Measurements from ENCODE around the gene FHIT. TPM values are rescaled to one million over a fixed set of nuclear protein-coding genes. Genes with fewer than 3 reads are reported as not detected.

The FHIT gene
- total RNA-seq, 1 experiment from 2014 or later: 0.39 TPM

- peak; percentile 66 for DNase-seq (ENCODE audit: low read depth)
Observed at GRCh38 chr3:60053526-60054265, 1197.6 kb downstream of the FHIT start.

DNA sequence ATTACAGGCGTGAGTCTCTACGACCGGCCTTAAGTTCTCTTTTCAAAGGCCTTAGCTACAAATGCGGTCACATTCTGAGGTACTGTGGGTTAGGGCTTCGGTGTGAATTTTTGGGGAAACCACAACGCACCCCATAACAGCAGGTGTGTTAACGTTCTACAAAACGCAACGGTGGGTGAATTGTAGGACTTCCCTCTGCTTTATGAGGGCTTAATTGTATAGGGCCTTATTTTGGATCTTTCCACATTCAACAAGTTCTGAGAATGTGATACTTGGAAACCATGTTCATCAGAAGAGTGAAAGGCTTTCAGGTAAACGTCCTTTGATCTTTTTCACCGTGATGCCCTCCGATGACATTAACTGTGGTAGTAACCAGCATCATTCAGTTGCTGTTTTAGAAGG, 1202.8 kb downstream of the FHIT start:
- no peak for DNase-seq (ENCODE audit: low read depth)

DNA sequence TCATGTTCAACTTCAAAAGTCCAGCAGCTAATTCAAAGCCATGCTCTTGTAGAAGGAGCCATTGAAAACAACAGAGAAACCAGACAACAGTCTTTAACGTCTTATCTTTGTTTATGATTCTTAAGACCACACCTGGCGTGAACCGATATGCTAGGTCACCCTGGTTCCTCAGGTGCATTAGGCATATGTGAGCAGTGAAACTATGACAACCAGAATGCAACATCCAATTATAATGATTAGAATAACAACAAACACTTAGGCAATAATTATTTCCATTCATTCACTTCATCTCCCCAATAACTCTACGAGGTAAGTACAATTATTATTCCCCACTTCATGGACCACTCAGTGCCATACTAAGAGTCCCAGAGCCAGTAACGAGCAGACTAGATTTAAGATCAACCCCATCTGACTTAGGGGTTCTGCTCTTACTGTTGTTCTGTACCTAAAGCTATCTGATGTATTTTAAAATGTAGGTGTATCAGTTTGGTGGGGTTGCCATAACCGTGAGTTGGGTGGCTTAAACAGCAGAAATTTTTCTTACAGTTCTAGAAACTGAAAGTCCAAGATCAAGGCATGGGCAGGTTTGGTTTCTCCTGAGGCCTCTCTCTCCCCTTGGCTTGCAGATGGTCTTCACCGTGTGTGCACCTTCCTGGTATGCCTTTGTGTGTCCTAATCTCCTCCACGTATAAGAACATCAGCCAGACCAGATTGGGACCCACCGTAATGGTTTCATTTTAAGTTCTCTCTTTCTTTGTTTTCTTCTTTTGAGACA, 1203.6 kb downstream of the FHIT start:
- DNase-seq (ENCODE audit: low read depth): no peak

GRCh38 chr3:60046210-60046609, 1205.0 kb downstream of the FHIT start:
- DNase-seq (ENCODE audit: low read depth): no peak

DNA sequence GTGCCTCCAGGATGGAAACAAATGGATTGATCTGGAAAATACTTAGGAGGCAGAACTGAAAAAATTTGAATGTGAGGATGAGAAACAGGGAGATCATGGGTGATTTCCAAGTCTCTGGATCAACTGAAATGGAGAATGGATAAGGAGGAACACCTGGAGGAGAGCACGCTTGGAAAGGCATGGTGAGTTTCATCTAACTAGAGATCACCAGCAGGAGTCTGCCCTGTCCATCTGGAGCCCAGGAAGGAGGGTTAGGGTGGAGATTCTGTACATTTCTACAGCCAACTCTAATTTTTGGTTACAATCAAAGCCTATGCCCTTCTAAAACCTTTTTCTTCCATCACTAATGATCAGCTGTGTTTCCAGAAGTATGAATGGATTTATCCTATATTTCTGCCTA, 1205.6 kb downstream of the FHIT start:
- no peak for DNase-seq (ENCODE audit: low read depth)

GRCh38 chr3:60036803-60037202, 1214.4 kb downstream of the FHIT start:
- DNase-seq (ENCODE audit: low read depth): no peak

- no peak for DNase-seq (ENCODE audit: low read depth)
Observed at GRCh38 chr3:60033901-60034453, 1217.3 kb downstream of the FHIT start.

- no peak for DNase-seq (ENCODE audit: low read depth)
Observed at GRCh38 chr3:60030982-60031381, 1220.3 kb downstream of the FHIT start.

DNA sequence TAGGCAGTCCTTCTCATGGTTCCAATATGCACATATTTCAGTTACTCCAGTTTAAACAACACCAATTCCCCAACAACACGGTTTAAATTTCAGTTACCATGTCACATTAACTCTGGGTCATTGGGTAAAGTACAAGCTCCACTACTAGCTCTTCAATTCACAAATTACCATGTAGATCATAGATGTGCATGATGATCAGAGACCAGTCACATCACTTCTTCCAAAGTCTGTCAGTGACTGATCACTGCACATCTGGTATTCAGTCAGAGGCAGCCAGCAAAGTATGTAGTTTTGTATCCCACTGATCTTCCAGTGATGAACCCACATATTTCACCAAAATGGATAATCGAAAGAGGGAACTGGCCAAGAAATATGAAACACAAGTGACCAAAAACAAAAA, 1223.0 kb downstream of the FHIT start:
- no peak for DNase-seq (ENCODE audit: low read depth)

DNA sequence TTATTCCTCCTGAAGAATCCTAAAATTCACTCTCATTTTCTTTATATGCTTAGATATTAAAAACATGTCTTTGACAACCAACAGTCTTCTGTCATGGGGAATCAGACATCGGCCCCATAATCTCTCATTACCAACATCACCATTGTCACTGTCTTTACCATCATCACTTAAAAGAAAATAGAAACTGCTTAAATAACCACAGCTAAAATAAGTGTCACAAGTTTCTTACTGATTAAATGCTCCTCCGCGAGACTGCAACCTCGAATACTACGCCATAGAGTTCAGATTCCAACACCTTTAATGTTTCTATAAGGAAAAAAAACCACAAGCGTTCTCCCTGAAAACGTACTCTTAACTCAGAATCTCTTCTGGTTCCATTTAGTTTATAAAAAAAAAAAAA, 1223.9 kb downstream of the FHIT start:
- DNase-seq (ENCODE audit: low read depth): no peak

GRCh38 chr3:60025096-60026050, 1225.9 kb downstream of the FHIT start:
- peak; percentile 52 for DNase-seq (ENCODE audit: low read depth)

DNA sequence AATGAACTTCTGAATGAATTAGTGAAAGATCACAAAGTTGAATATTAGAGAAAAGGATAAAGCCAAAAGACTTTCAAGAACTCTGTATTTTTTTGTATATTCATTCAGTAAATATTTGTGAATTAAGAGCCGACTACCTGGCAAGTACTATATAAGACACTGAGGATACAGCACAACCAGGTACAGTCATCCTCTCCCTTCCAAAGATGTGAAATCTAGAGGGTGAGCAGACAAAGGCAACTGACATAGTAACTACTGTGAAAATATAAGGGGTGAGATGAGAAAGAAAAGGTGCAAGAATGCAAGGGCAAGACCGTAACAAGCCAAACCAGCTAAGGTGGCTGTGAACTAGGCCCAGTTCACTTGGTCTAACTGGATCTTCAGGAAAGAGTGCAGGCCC, 1226.9 kb downstream of the FHIT start:
- DNase-seq (ENCODE audit: low read depth): no peak

DNA sequence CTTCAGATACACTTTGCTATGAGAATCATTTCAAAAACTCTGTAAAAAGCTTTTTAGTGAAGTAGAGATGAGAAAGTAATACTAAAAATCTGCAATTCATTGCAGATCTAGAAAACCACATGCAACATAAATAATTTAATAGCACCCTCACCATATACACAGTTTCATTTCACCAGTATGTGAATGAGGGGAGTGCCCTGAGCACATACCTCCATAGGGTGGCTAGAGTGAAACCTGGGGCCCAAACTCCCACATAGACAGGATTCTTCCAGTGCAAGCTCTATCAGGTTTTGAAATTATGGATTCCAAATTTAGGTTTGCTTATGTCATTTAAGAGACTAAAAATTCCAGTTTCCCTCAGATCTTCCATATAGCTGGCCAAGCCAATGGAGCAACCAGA, 1228.1 kb downstream of the FHIT start:
- DNase-seq (ENCODE audit: low read depth): no peak

DNA sequence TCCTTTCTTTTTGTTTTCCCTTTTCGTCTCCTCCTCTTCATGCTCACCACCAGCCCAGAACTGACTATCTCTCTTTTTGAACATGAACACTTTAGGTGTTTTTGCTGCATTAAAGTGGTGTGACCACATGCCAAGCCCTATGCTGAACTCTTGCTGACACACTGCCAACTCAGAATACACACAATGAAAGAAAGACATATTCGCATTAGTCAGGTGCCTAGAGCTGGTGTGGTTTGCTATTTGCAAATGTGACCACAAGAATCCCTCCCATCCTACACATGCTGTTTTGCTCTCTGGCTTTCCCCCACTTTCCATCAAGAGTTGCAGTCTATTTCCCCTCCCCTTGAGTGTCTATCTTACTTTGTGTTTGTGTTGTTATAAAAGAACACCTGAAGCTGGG, 1233.6 kb downstream of the FHIT start:
- peak; percentile 86 for DNase-seq (ENCODE audit: low read depth)

GRCh38 chr3:60015032-60015705, 1236.1 kb downstream of the FHIT start:
- no peak for DNase-seq (ENCODE audit: low read depth)

DNA sequence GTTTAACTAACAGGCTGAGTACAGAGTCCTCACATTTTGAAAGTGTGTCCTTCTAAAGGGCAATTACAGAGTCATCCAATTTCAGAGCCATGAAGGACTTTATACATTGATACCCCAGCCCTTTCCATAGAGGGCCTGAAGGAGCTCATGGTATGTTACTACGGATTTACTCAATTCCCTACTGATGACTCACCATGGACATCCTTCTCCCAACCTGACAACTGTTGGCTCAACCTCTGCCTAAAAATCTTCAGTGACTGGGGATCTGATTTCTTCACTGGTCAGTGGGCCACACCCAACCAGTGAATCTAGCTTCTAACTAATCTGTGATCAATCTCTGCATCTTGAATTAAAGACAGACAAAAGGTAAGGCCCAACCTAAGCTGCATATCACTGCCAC, 1238.0 kb downstream of the FHIT start:
- peak; percentile 17 for DNase-seq (ENCODE audit: low read depth)

- DNase-seq (ENCODE audit: low read depth): no peak
Observed at GRCh38 chr3:60011218-60011617, 1240.0 kb downstream of the FHIT start.

DNA sequence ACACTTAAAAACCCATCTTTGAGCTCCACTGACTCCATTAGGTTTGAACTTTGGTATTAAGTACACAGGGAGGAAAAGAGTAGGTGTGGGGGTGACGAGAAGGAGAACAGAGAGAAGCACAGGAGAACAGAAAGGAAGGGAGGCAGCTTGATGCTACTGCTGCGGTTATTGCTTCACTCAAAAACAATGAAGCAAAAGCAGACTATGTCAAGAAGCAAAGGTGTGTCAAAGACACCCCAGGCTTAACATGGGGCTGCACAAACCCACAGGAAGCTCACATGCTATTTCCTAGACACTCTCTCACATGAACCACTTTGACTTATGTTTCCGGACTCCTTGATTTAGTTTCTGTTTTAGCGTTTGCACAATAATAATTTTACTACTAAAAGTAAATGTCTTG, 1240.5 kb downstream of the FHIT start:
- peak; percentile 9 for DNase-seq (ENCODE audit: low read depth)

GRCh38 chr3:60009931-60010478, 1241.2 kb downstream of the FHIT start:
- DNase-seq (ENCODE audit: low read depth): no peak

DNA sequence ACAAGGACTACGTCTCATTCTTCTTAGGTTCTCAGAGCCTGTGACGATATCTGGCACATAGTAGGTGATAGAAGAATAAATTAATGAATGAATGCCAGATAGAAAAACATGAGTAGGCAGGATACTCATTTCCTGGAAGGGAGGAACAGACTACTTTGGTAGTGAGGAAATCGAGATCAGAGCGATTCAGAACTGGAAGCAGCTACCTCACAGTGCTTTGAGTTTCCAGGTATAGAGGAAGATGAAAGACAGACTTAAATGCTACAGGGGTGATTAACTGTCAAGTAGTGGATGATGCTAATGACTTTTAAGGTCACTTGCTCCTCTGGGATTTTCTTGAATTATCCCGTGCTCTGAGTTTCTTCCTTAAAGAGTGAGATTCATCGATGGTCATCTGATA, 1249.9 kb downstream of the FHIT start:
- DNase-seq (ENCODE audit: low read depth): no peak

Data from M059J (cell line).